ENCODE results near the gene WBP1L.
"Not testable (repeated sequence)": the region's sequence is repeated elsewhere in the genome, so short reads cannot be mapped to it uniquely, and the experiment has no call there.

The WBP1L gene

GRCh38 chr10:102850025-102850518, 106.3 kb downstream of the WBP1L start:
- no peak for DNase-seq (ENCODE audit: low spot score)
- no peak for TF ChIP-seq CTCF (IDR thresholded peaks at IDR 0.05; ENCODE audit: extremely low read depth, missing control alignments)

- DNase-seq (ENCODE audit: low spot score): not testable (repeated sequence)
Observed at GRCh38 chr10:102853237-102853636, 109.5 kb downstream of the WBP1L start.

GRCh38 chr10:102855731-102856436, 112.1 kb downstream of the WBP1L start:
- not testable (repeated sequence) for DNase-seq (ENCODE audit: low spot score)

- TF ChIP-seq CTCF (IDR thresholded peaks at IDR 0.05; ENCODE audit: extremely low read depth, missing control alignments): no peak
Observed at GRCh38 chr10:102856758-102857424, 113.1 kb downstream of the WBP1L start.

GRCh38 chr10:102859911-102860310, 116.2 kb downstream of the WBP1L start:
- TF ChIP-seq CTCF (IDR thresholded peaks at IDR 0.05; ENCODE audit: extremely low read depth, missing control alignments): no peak
- no peak for DNase-seq (ENCODE audit: low spot score)

More at GRCh38 chr10:102856758-102857424, 113.1 kb downstream of the WBP1L start:
- DNase-seq (ENCODE audit: low spot score): no peak

GRCh38 chr10:102863660-102864059, 119.9 kb downstream of the WBP1L start:
- no peak for TF ChIP-seq CTCF (IDR thresholded peaks at IDR 0.05; ENCODE audit: extremely low read depth, missing control alignments)
- no peak for DNase-seq (ENCODE audit: low spot score)

GRCh38 chr10:102865620-102866019, 121.9 kb downstream of the WBP1L start:
- no peak for TF ChIP-seq CTCF (IDR thresholded peaks at IDR 0.05; ENCODE audit: extremely low read depth, missing control alignments)
- no peak for DNase-seq (ENCODE audit: low spot score)

Data from GM20000 (cell line).